Measurements from ENCODE around the gene FUNDC2.

Gene FUNDC2

GRCh38 chrX:155070975-155071693 is 44.5 kb downstream of the FUNDC2 start, which contains the start of the genes BRCC3, CMC4 and MTCP1:
Gene BRCC3 (plus strand): TSS chrX:155071508. CDS start chrX:155071528, 20 bp downstream.
Gene CMC4 (minus strand): TSS chrX:155071136. CDS start chrX:155064023, 7,113 bp downstream.
Gene MTCP1 (minus strand): TSS chrX:155071136. CDS start chrX:155066010, 5,126 bp downstream.
- Histone ChIP-seq H3K4me3 (ENCODE audit: low read depth in 1 of 2, low read length in 1 of 2) (peak within 1 kb of the TSS; percentile 65 to 74), H3K4me1 (ENCODE audit: control insufficient read depth in 1 of 2, insufficient read depth in 1 of 2, low read depth in 1 of 2, low read length in 1 of 2) (peaks cover 18 to 23% of the 10 kb centered on the region in 2 experiments), H3K36me3 (peaks cover 5% of the 10 kb centered on the region), H3K27me3 (no peaks in the 10 kb centered on the region), H3K9me3 (no peaks in the 10 kb centered on the region), H3K27ac (peak within 1 kb of the TSS; percentile 93)
- TF ChIP-seq CTCF (IDR thresholded peaks at IDR 0.05), result no peak

GRCh38 chrX:155071694-155072280 is 45.1 kb downstream of the FUNDC2 start:
- peak overlapping the region; percentile 62 to 74 for H3K4me3 ChIP-seq (ENCODE audit: low read depth in 1 of 2, low read length in 1 of 2)
- no peaks in the 10 kb centered on the region for H3K27me3 ChIP-seq
- TF ChIP-seq CTCF (IDR thresholded peaks at IDR 0.05), result no peak
- H3K36me3 ChIP-seq, result peaks cover 5% of the 10 kb centered on the region
- no peaks in the 10 kb centered on the region for H3K9me3 ChIP-seq
- peaks cover 18 to 23% of the 10 kb centered on the region in 2 experiments for H3K4me1 ChIP-seq (ENCODE audit: control insufficient read depth in 1 of 2, insufficient read depth in 1 of 2, low read depth in 1 of 2, low read length in 1 of 2)
- H3K27ac ChIP-seq, result peak overlapping the region; percentile 93

- Histone ChIP-seq H3K4me3 (ENCODE audit: low read depth in 1 of 2, low read length in 1 of 2) (no peak overlapping the region), H3K4me1 (ENCODE audit: control insufficient read depth in 1 of 2, insufficient read depth in 1 of 2, low read depth in 1 of 2, low read length in 1 of 2) (peaks cover 9 to 15% of the 10 kb centered on the region in 2 experiments), H3K9me3 (no peaks in the 10 kb centered on the region), H3K36me3 (peaks cover 17% of the 10 kb centered on the region), H3K27me3 (no peaks in the 10 kb centered on the region), H3K27ac (peak overlapping the region; percentile 68)
- peak; percentile 11 for TF ChIP-seq CTCF (IDR thresholded peaks at IDR 0.05)
Observed at GRCh38 chrX:155086202-155086840, 59.7 kb downstream of the FUNDC2 start.

GRCh38 chrX:155086961-155087735 is 60.5 kb downstream of the FUNDC2 start:
- no peak overlapping the region for H3K27ac ChIP-seq
- peaks cover 9 to 15% of the 10 kb centered on the region in 2 experiments for H3K4me1 ChIP-seq (ENCODE audit: control insufficient read depth in 1 of 2, insufficient read depth in 1 of 2, low read depth in 1 of 2, low read length in 1 of 2)
- no peak for TF ChIP-seq CTCF (IDR thresholded peaks at IDR 0.05)
- H3K36me3 ChIP-seq, result peaks cover 18% of the 10 kb centered on the region
- H3K27me3 ChIP-seq, result no peaks in the 10 kb centered on the region
- no peak overlapping the region for H3K4me3 ChIP-seq (ENCODE audit: low read depth in 1 of 2, low read length in 1 of 2)
- no peaks in the 10 kb centered on the region for H3K9me3 ChIP-seq

- no peak overlapping the region for H3K4me3 ChIP-seq (ENCODE audit: low read depth in 1 of 2, low read length in 1 of 2)
- H3K27ac ChIP-seq, result no peak overlapping the region
- peaks cover 14% of the 10 kb centered on the region for H3K36me3 ChIP-seq
- no peaks in the 10 kb centered on the region for H3K4me1 ChIP-seq (ENCODE audit: control insufficient read depth in 1 of 2, insufficient read depth in 1 of 2, low read depth in 1 of 2, low read length in 1 of 2)
- H3K9me3 ChIP-seq, result no peaks in the 10 kb centered on the region
- no peaks in the 10 kb centered on the region for H3K27me3 ChIP-seq
- no peak for TF ChIP-seq CTCF (IDR thresholded peaks at IDR 0.05)
Observed at GRCh38 chrX:155094468-155095061, 67.9 kb downstream of the FUNDC2 start.

Data from neutrophil (primary cell).